ENCODE measurements around the gene STIM1. TPM values are rescaled to one million over a fixed set of nuclear protein-coding genes. Genes with fewer than 3 reads are reported as not detected.

STIM1 gene
- total RNA-seq (2021): 26.8 and 28.3 TPM in 2 replicates
- Bru-seq, nascent RNA: percentile 64 among the genes with signal in this experiment
- BruChase-seq, experiment 1, labeled RNA remaining after a 2-hour chase: percentile 53 among the genes with signal in this experiment
- percentile 51 among the genes with signal in this experiment for BruChase-seq, experiment 2, labeled RNA remaining after a 6-hour chase
- long read RNA-seq, full-length matches to known transcripts: 22 of 26 reads
- long read RNA-seq, partial matches to known transcripts: 2 of 26 reads
- long read RNA-seq, other reads (novel, unspliced or antisense): 2 of 26 reads

DNA sequence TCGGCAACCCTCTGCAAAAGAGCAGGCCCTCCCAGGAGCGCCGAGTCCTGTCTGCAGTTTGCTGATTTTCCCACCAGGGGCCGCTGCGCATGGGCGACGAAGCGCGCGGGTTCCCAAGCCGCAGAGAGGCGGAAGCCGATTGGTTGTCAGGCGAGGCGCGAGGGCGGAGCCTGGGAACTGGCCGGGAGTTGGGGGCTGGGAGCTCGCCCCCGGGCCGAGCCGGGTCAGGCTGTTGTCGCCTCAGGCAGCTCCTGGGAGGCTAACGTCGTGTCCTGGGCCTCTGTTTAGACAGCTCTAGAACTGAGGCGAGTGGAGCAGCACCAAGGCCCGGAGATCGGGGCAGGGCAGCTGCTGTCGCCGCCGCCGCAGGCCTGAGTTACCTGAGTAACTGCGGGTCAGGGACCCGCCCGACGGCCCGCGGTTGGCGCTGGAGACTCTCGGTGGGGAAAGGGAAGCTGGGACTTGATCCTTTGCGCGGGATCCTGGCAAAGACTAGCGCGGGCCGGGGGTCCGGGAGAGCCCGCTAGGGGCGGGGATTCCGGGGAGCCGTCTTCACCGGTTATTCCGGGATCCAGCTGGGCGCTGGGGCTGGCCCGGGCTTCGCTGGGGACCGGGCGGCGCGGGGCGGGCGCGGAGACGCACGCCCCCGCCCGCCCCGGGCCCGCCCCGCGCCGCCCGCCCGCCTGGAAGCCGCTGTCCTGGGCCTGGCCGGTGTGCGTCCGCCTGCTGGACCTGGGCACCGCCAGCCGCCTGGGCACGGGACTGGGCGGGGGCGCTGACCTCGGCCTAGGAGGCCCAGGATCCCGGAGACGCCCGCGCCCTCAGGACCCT is at the start of gene STIM1:
STIM1 (plus strand) TSS at position 688 of the 831 bp plus-strand sequence. CDS start 607 bp downstream, outside the sequence.
- Histone ChIP-seq H3F3A (ENCODE audit: insufficient read depth, low read depth) (no peaks in the 10 kb centered on the region), H3K4me3 (peak within 1 kb of the TSS; percentile 82), H3K79me2 (ENCODE audit: low read depth) (peaks cover 45% of the 10 kb centered on the region), H3K4me1 (replicated peaks; ENCODE audit: insufficient read depth) (peaks cover 41% of the 10 kb centered on the region), H2AFZ (peak within 1 kb of the TSS; percentile 85), H3K36me3 (ENCODE audit: low read depth) (no peaks in the 10 kb centered on the region), H3K27me3 (ENCODE audit: insufficient read depth, low read depth) (no peaks in the 10 kb centered on the region), H4K20me1 (ENCODE audit: insufficient read depth) (no peaks in the 10 kb centered on the region), H3K9me3 (ENCODE audit: insufficient read depth, low read depth) (no peaks in the 10 kb centered on the region), H3K4me2 (peak within 1 kb of the TSS; percentile 93), H3K9me2 (ENCODE audit: insufficient read depth) (no peaks in the 10 kb centered on the region), H3K27ac (peak within 1 kb of the TSS; percentile 76)
- TSS peak; percentile 76 for BruUV-seq (replicated peaks)
- ChIA-PET POLR2A (ENCODE audit: unreplicated experiment) (interaction anchor here (0.5 to 0.7 kb wide), 4 partner anchors 55 to 273 kb away, joined by 4 to 11 read pairs (median 6); no protein-coding TSS in a partner anchor), CTCF (interaction anchor here (0.5 to 1.6 kb wide), 10 partner anchors 14 to 983 kb away, joined by 3 to 11 read pairs (median 4); partner anchors contain the start of gene RHOG)
- TF ChIP-seq EZH2 (IDR thresholded peaks at IDR 0.05; ENCODE audit: low read depth): no peak
- TF ChIP-seq, protein P1, sequence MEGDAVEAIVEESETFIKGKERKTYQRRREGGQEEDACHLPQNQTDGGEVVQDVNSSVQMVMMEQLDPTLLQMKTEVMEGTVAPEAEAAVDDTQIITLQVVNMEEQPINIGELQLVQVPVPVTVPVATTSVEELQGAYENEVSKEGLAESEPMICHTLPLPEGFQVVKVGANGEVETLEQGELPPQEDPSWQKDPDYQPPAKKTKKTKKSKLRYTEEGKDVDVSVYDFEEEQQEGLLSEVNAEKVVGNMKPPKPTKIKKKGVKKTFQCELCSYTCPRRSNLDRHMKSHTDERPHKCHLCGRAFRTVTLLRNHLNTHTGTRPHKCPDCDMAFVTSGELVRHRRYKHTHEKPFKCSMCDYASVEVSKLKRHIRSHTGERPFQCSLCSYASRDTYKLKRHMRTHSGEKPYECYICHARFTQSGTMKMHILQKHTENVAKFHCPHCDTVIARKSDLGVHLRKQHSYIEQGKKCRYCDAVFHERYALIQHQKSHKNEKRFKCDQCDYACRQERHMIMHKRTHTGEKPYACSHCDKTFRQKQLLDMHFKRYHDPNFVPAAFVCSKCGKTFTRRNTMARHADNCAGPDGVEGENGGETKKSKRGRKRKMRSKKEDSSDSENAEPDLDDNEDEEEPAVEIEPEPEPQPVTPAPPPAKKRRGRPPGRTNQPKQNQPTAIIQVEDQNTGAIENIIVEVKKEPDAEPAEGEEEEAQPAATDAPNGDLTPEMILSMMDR (conservative IDR thresholded peaks at IDR 0.05): peak; percentile 86
- DNase-seq: peak; percentile 71 to 92
- intact Hi-C loops (cut with micrococcal nuclease; ENCODE audit: unreplicated experiment): loop anchor here (1.0 to 5.0 kb wide), 3 partner anchors 50 to 217 kb away; no protein-coding TSS in a partner anchor

DNA sequence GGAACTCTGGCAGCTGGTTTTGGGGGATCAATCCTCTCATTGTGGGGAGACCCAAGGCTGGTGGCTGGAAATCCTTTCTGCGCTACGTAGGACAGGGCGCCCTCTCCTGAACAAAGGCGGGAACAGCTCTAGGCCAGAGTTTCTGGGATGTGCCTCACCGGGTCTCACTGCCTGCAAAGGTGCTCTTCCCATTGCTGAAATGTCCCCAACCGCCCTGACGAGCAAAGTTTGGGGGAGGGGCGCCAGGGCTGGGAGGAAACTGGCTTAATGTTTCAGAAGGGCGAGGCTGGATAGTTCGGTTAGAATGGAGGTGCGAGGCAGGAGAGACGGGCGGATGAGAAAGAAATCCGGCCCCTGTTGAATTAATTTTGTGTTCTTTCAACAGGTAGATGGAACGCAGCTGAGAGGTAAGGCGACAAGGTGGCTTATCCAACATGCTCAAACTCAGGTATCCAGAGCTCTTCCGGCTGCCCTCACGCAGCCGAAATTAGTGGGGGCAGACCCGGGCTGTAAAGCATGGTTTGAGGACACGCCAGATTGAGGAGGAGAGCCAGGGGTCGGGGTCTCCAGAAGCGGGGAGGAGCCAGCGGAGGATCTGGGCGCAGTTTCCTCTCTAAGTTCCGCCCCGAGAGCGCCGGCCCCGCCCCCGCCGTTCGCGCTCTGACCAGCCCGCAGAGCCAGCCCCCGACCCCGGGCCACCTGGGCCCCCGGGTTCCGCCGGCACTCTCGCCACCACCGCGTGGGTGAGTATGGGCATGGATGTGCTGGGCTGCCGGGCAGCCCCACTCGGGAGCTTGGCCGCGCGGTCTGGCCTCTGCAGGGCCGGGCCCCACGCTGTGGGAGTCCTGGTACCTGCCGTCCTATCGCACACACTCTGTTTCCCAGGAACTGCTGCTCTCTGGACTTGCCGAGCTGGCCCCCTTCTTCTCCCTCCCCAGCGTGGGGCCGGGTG is 47.3 kb upstream of the STIM1 start, which contains the start of gene PGAP2:
PGAP2 (plus strand) TSS at position 652 of the 952 bp plus-strand sequence. CDS start 2,700 bp downstream, outside the sequence.
- Histone ChIP-seq H4K20me1 (ENCODE audit: insufficient read depth) (no peaks in the 10 kb centered on the region), H3K9me2 (ENCODE audit: insufficient read depth) (no peaks in the 10 kb centered on the region), H3F3A (ENCODE audit: insufficient read depth, low read depth) (no peaks in the 10 kb centered on the region), H3K27ac (peak within 1 kb of the TSS; percentile 32; the same call in 1 of the 2 replicates), H3K9me3 (ENCODE audit: insufficient read depth, low read depth) (no peaks in the 10 kb centered on the region), H3K79me2 (ENCODE audit: low read depth) (0 out of 2 replicates have a peak, but pooled peaks cover 4% of the 10 kb centered on the region), H2AFZ (peak within 1 kb of the TSS; percentile 87), H3K4me2 (peak within 1 kb of the TSS; percentile 62), H3K27me3 (ENCODE audit: insufficient read depth, low read depth) (no peaks in the 10 kb centered on the region), H3K4me3 (peak within 1 kb of the TSS; percentile 86), H3K4me1 (replicated peaks; ENCODE audit: insufficient read depth) (peaks cover 3% of the 10 kb centered on the region), H3K36me3 (ENCODE audit: low read depth) (no peaks in the 10 kb centered on the region)
- BruUV-seq (replicated peaks): TSS peak; percentile 59
- TF ChIP-seq EZH2 (IDR thresholded peaks at IDR 0.05; ENCODE audit: low read depth): no peak
- TF ChIP-seq, protein P1 (conservative IDR thresholded peaks at IDR 0.05): peak; percentile 64; the same call in 1 of the 2 replicates
- ChIA-PET POLR2A (ENCODE audit: unreplicated experiment) (interaction anchor here (0.7 kb wide), 1 partner anchor 897 kb away, joined by 4 read pairs; no protein-coding TSS in a partner anchor), CTCF (interaction anchor here (0.7 to 1.9 kb wide), 3 partner anchors 33 to 719 kb away, joined by 4 to 8 read pairs (median 4); no protein-coding TSS in a partner anchor)
- peak; percentile 62 to 63 for DNase-seq
- intact Hi-C loops (cut with micrococcal nuclease; ENCODE audit: unreplicated experiment): loop anchor here (2.0 kb wide), 1 partner anchor 33 kb away; the partner anchor contains the start of gene RHOG
